GM20000 (cell line): Measurements from ENCODE around the gene MASP2.
"Not testable (repeated sequence)": the region's sequence is repeated elsewhere in the genome, so short reads cannot be mapped to it uniquely, and the experiment has no call there.

ENCODE experiments used
- DNase-seq: peaks from one replicate; pipeline ENCODE4 v3.0.0; 2012; ENCODE audit warnings: low spot score
- TF ChIP-seq, protein P1 (sequence below): IDR thresholded peaks from 2 replicates; pipeline ENCODE4 v1.5.1; 2012; ENCODE audit warnings: mild to moderate bottlenecking, control low read depth; ENCODE audit errors: extremely low read depth, missing control alignments

The MASP2 gene

GRCh38 chr1:11068600-11069473 lies 21.8 kb upstream of the MASP2 start:
- TF ChIP-seq, protein P1, sequence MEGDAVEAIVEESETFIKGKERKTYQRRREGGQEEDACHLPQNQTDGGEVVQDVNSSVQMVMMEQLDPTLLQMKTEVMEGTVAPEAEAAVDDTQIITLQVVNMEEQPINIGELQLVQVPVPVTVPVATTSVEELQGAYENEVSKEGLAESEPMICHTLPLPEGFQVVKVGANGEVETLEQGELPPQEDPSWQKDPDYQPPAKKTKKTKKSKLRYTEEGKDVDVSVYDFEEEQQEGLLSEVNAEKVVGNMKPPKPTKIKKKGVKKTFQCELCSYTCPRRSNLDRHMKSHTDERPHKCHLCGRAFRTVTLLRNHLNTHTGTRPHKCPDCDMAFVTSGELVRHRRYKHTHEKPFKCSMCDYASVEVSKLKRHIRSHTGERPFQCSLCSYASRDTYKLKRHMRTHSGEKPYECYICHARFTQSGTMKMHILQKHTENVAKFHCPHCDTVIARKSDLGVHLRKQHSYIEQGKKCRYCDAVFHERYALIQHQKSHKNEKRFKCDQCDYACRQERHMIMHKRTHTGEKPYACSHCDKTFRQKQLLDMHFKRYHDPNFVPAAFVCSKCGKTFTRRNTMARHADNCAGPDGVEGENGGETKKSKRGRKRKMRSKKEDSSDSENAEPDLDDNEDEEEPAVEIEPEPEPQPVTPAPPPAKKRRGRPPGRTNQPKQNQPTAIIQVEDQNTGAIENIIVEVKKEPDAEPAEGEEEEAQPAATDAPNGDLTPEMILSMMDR = no peak
- no peak for DNase-seq

DNA sequence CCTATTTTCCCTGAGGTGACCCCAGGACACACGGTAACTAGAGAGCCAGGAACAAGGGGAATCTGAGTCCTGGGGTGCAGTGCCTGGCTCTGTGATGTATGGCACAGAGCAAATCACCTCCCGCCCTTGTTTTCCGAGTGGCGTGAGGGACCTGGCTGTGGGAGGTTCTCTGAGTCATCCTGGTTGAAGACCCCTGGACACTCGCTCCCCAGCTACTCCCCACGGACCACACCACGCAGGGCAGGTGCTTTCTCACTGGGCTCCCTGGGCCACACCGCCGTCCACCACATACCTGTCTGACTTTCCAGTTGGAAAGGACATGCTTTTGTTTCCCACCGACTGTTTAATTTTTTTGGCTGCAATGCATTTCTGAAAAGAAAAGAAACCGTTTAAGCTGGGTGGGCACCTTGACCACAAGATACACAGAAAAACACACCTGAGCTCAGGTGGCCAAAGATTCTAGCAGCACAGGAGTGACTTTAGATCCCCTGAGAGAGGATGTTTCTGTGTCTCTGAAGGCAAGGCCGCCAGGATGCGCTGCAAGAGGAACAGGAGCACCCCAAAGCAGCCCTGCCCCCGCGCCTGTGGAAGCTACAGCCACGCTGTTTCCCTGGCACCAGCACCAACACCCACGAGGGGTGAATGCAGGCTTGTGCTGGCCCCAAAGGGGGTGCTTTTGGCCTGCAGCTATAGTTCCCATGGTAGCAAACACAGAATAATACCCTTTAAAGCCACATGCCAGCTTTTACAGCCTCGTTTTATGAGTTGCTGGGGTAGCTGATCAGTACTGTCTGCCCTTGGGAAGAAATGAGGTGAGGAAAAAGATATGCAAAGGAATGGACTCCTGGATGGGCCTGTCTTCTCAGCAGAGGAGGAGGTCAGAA lies 20.9 kb upstream of the MASP2 start:
- TF ChIP-seq, protein P1 = no peak
- no peak for DNase-seq

DNA sequence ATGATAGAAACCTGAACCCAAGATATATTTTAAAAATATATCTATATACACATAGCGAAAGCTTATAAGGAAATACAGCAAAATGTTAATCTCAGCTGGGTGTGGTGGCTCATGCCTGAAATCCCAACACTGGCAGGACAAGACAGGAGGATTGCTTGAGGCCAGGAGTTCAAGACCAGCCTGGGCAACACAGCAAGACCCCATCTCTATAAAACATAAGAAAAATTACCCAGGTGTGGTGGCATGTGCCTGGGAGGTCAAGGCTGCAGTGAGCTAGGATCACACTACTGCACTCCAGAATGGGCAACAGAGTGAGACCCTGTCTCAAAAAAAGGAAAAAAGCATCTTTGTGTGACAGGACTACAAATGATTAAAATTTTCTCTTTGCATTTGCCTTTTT lies 18.8 kb upstream of the MASP2 start:
- no peak for DNase-seq
- TF ChIP-seq, protein P1 = no peak

DNA sequence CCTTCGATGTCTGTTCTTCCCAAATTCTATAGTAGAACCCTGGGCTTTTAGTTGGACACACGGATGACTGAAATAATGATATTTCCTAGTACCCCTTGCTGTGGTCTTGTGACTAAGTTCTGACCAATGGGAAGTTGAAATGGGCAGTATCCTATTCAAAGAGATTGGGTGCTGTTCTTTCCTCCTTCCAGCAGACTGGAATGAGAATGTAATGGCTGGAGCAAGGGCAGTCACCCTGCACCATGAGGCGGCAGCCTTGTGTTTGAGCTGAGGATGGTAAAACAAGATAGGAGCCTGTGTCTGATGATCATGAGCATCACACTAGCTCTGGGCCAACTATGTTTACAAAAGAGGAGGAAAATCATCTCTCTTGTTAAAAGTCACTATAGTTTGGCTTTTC lies 17.9 kb upstream of the MASP2 start:
- TF ChIP-seq, protein P1 = no peak
- no peak for DNase-seq

- TF ChIP-seq, protein P1 = peak; percentile 5
- not testable (repeated sequence) for DNase-seq
Measured at GRCh38 chr1:11063937-11064537, 17.0 kb upstream of the MASP2 start.

- TF ChIP-seq, protein P1 = no peak
- peak; percentile 74 for DNase-seq
Measured at GRCh38 chr1:11062965-11063401, 15.9 kb upstream of the MASP2 start.
